Iris pigment epithelial cell (primary cell): ENCODE measurements around the gene GABBR2.
"Not testable (repeated sequence)": the region's sequence is repeated elsewhere in the genome, so short reads cannot be mapped to it uniquely, and the experiment has no call there.

Experiments used
- DNase-seq: peaks from one replicate; pipeline ENCODE4 v3.0.0-alpha.2; 2011; ENCODE audit warnings: low read depth

The GABBR2 gene

DNA sequence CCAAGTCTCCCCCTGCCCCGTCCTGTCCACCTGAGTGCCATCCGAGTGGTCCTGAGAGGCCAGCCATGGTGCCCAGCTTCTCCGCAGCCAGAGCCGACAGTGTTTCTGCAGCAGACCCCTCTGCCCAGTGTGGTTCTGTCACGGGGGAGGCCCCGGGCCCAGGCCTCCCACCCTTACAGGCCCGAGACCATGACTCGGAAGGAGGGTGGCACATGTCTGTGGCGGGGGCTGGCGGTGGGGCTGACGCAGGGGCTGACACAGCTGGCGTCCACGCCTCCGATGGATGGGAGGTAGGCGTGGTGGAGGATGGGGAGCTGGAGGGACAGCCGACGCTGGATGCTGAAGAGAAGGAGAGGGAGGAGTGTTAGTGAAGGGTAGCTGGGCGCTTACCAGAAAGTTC, 418.3 kb downstream of the GABBR2 start:
- DNase-seq, result no peak

DNA sequence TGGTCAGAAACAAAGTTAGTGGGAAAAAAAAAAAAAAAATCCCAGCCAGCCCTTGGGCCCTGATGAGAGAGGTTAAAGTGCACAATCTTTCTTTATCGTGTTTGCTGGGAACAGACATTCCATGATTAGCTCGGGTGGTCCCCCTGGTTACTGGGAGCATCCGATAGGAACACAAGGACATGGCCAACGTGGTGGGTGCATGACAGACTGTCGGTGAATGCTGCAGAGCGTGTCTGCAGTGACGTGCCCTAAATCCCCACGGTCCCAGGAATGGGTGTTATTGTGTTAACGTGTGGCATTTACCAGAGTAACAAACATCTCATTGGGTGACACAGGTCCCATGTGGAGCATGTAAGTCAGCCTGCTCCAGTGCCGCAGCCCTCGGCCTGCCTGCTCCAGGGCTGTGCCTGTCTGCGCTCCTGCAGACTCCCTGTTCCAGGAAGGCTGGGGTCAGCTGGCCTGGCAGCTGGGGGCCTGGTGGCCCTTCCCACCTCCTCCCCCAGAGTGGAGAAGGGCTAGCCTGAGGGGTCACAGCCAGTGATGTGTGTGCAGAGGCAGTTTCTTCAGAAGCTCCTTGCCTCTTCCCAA, 419.0 kb downstream of the GABBR2 start:
- DNase-seq, result no peak

DNA sequence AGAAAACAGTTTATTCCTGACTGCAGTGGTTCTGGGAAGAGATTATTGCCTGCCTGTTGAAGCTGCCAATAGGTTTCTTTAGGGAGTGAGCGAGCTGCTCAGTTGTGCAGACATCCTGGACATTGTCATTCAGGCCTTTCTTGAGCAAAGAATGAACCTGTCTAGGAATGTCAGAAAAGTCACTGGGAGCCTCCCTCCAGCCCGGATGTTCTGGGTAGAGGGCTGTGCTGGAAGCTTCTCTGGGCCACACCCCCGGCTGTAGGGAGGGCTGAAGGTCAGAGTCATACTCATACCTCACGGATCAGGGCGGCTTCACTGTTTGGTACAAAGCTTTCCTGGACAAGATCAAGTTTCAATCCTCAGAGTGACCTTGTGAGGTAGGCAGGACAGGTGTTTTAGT, 419.9 kb downstream of the GABBR2 start:
- DNase-seq, result no peak

DNA sequence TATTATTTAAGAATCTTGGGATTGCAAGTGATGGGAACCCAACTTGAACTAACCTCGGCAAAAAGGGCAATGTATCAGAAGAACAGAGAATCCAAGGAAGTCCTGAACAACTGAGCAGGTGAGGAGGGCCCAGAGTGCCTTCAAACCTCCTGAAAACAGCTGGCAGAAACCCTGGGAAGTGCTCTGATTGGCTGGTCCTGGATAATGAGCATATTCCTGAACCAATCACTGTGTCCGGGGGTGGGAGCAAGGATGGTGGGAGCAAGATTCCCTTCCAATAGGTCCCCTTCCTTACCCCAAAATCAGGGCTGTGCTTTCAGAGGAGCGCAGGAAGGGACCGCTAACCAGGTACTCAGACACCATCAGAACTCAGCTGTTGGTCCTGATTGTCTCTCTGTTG, 421.4 kb downstream of the GABBR2 start:
- DNase-seq, result no peak

DNA sequence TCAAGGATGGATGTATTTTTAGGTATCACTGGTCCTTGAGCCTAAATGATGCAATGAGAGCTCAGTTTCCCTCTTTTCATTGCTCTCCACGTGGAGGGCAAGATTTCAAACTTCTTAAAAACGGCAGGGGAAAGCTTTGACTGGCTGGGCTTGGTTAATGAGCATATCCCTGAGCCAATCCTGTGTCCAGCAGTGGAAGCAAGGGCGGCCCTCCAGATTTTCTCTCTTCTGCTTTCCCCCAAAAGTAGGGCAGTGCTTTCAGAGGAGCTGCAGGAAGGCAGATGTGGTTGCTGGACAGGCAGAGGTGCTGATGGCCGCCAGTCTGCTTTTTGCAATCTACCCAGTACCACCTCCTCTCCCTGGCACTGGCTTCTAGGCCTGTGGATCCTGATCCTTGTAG, 423.3 kb downstream of the GABBR2 start:
- no peak for DNase-seq

DNA sequence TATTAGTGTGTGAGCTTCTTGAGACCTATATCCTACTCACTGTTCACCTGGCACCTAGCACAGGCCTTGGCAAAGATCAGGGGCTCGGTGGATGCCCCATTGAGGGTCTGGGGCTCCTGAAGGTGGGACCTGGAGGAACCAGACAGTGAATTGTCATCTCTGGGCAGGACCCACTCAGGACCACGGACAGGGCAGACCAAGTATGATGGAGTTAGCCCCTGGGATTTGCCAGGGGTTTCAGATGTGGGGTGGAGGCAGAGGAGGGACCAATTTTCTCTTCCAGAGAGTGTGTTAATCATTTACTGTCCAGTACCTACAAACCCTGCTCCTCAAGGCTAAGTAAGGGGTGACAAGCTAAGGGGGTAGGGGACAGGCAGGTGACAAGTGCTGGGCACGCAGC, 424.0 kb downstream of the GABBR2 start:
- DNase-seq, result no peak

DNA sequence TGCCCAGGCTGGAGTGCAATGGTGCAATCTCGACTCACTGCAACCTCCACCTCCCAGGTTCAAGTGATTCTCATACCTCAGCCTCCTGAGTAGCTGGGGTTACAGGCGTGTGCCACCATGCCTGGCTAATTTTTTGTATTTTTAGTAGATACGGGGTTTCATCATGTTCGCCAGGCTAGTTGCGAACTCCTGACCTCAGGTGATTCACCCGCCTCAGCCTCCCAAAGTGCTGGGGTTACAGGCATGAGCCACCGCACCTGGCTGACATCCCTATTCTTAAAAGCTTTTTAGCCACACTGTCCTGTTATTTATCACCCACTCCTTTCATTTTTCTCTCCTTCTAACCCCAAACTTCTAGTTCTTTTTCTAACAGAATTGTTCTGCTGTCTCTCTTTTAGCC, 425.6 kb downstream of the GABBR2 start:
- not testable (repeated sequence) for DNase-seq

DNA sequence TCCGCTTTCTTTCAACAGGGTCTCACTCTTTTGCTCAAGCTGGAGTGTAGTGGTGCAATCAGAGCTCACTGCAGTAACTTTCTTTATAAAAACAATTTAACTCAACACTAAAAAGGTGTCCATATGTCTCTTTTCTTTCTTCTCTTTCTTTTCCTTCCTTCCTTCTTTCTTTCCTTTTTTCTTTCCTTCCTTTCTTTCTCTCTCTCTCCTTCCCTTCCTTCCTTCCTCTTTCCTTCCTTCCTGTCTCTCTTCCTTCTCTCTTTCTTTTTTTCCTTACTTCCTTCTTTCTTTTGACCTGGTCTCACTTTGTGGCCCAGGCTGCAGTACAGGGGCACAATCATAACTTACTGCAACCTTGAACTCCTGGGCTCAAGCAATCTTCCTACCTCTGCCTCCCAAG, 427.5 kb downstream of the GABBR2 start:
- no peak for DNase-seq

DNA sequence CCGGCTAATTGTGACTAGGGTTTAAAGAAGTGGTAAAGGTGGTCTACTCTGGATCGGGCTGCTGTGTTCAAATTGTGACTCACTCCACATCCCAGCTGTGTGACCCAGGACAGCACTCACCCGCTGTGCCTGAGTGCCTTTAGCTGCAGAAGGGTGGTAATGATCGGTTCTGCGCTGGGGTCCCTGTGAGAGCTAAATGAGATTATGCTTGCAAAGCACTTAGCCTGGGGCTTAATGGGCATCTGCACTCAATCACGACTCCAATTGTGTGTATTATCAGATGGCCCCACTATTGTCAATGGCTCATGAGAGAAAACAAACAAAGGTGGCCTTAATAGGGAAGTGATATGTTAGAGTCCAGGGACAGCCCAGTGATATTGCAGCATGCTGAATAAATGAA, 428.2 kb downstream of the GABBR2 start:
- DNase-seq, result no peak

DNA sequence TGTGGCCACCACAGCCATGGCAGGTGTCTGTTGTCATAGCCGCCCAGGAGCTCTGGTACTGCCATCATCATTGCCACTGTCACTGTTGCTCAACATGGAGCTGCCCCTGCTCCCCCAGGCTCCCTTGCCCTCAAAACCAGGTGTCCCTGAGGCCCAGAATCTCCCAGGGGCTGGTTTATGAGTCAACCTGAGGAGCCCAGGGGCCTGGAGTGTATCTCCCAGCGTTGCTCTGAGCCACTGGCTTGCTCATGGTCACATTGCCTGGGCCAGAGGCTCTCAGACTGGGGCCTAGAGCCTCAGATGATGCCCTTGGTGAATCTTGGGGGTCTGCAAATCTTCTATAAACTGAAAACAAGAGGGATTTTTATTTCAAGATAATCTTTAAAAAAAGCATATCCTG, 428.6 kb downstream of the GABBR2 start:
- DNase-seq, result no peak

DNA sequence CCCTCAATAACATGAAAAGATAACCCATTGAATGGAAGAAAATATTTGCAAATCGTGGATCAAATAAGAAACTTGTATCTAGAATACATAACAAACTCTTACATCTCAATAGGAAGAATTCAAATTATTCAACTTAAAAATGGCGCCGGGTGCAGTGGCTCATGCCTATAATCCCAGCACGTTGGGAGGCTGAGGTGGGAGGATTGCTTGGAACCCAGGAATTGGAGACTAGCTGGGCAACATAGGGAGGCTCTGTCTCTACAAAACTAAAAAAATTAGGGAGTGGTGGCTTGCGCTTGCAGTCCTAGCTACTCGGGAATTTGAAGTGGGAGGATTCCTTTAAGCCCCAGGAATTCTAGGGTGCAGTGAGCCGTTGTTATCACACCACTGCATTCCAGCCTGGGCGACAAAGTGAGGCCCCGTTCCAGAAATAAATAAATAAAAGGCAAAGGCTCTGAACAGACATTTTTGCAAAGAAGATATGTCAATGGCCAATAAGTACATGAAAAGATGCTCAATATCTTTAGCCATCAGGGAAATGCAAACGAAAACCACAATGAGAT, 431.7 kb downstream of the GABBR2 start:
- no peak for DNase-seq

DNA sequence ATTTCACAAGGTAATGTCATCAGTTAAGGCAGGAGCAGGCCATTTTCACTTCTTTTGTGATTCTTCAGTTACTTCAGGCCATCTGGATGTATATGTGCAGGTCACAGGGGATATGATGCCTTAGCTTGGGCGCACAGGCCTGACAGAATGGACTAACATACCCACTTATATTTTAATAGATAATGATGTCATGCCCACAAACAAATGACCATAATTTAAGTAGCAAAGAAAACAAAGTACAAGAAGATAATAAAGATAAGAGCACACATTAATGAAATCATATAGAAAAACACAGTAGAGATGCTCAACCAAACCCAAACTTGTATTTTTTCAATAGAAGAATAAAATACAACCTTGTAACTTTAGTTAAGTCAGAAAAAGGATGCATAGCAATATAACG, 433.6 kb downstream of the GABBR2 start:
- DNase-seq, result no peak

DNA sequence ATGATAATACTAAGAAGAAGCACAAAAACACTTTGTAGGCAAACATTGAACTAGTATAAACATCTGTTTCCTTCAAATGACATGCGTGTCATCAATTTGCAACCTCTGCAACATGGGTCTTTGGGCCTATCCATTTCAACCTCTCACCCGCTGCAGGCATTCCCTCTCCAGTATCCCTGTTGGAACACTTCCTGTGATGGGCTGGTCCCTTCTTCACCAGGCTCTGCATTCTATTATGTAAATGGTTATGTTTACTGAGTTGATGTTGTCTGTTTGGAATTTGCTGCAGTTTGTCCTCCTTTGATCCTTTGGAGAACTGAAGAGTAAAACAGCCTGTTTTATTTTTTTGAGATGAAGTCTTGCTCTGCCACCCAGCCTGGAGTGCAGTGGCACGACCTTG, 436.7 kb downstream of the GABBR2 start:
- DNase-seq, result no peak

DNA sequence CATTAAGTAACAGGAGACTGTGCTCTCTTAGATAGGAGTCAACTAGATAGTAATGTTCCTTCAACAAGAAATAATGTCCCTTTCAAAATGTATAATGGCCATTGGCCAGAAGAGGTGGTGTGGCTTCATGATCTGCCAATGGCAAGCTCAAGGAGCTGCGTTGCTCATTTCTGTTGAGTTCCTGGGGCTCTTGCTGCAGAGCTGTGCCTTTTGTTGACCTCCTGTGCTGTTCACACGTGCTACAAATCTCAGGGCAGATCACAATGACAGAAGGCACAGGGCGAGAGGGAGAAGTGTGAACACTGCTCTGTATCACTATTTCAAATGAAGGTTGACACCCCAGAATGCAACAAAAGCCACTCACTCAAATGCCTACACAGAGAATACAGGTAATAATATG, 437.3 kb downstream of the GABBR2 start:
- DNase-seq, result peak; percentile 23

DNA sequence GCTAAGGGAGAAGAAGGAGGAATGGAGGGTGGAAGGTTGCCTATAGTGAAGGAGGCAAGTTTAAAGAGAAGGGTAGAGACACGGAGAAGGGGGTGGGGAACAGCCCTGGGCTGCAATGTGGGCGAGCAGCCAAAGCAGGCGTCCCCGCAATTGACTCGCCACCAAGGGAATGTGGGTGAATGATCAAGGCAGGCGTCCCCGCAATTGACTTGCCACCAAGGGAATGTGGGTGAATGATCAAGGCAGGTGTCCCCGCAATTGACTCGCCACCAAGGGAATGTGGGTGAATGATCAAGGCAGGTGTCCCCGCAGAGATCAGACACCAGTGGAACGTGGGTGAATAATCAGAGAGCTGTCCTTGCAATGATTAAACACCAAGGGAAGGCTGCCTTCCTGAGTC, 438.5 kb downstream of the GABBR2 start:
- peak; percentile 29 for DNase-seq

DNA sequence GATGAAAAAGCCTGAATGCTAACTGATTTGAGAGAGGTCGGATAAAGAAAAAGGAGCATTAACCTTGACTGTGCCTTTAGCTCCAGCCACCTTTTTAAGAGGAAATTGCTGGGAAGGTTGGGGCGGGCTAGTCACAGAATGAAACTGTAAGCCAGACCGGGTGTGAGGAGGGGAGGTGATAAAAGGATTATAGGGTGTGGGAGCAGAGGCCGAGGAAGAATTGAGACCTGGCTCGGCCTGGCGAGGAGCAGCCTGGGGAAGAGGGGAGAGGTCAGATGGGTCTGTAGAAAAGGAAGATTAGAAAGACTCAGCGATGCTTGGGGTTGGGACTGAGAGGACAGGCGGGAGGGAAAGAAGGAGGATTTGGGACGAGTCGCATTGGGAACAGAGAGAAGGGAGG, 439.1 kb downstream of the GABBR2 start:
- DNase-seq, result not testable (repeated sequence)

DNA sequence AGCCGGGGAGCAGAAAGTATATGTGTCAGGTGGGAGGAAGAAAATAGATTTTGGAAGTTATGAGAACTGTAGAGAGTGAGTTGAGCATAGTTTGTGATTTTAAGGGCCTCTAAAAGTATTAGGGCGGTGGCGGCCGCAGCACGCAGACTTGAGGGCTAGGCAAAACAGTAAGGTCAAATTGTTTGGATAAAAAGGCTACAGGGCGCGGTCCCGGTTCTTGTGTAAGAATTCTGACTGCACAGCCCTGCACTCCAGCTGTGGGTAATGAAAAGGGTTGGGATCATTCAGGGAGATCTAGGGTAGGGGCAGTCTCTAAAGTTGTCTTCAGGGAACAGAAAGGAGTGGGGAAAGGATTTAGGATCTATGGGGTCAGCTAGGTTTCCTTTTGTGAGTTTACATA, 441.2 kb downstream of the GABBR2 start:
- DNase-seq, result not testable (repeated sequence)

DNA sequence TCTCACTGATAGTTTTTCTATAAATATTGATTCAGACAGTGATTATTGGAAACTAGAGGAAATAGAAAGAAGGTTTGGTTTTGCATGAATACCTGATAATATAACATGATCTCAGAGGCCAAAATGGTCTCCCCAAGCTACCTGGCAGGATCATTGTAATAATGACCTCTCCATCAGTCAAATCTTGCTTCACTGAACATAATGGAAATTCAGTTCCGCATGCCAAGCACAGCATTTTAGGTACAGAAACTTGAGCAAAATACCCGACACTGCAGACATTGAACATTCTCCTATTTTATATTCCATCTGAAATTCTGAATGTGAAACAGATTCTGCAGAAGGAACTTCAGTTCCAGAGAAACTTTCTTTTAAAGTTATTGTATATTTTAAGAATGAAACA, 444.2 kb downstream of the GABBR2 start:
- DNase-seq, result no peak

DNA sequence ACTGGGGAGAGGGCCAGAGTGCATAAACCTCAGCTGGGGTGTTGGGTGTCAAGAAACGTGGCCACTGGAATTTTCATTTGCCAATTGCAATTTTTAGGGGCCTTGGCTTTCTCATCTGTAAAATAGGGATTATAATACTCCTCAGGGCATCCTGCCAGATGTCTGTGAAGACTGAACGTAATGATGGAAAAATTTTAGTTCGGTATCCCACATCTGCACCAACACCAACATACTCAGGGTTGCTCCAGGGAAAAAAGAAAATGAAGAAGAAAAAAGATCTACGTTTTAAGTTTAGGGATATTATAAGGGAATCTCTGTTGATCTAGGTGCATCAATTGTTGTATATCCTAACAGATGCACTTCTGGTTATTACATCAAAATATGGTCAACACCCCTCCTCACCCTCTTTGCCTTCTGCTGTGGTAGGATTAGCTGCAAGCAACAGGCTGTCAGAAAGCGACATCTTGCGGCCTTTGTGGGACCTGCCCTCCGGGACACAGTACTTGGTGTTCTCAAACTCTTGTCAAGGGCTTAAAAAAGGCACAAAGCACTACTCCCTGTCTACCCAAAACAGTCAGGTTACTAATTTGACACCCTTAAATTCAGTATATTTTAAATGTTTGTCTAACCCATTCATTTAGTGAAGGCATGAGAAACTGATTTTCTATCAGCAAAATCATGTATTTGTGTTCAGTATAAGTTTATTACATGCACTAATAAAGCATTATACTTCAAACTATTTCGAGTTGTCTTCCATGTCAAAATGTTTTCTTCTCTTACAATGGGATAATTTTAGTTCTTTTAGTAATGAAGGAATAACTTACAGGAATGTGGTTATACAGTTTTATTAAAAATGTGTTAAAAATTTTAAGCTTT, 445.0 kb downstream of the GABBR2 start:
- peak; percentile 85 for DNase-seq

DNA sequence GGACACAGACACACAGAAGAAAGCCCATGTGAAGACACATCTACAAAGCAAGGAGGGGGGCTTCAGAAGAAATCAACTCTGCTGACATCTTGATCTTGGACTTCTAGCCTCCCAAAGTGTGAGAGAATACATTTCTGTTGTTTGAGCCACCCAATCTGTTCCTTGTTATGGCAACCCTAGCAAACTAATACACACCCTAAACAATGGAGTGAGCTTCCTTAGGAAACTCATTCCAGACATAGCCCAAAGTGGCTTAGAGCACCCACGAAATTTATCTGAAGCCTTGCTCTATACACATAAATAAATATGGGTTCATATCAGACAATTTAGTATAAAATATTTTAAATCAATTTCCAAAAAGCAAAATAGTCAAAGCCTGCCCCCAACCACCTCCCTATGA, 445.7 kb downstream of the GABBR2 start:
- no peak for DNase-seq

DNA sequence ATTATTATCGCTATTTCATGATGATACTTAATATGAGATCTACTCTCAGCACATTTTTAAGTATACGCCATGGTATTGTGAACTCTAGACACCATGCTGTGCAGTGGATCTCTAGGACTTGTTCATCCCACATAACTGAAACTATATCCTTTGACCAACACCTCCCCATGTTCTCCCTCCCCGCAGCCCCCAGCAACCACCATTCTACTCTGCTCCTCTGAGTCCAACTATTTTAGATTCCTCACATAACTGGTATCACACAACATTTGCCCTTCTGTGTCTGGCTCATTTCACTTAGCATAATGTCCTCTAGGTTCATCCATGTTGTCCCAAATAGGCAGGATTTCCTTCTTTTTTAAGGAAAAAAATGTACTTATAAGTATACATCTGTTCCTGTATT, 446.7 kb downstream of the GABBR2 start:
- no peak for DNase-seq

DNA sequence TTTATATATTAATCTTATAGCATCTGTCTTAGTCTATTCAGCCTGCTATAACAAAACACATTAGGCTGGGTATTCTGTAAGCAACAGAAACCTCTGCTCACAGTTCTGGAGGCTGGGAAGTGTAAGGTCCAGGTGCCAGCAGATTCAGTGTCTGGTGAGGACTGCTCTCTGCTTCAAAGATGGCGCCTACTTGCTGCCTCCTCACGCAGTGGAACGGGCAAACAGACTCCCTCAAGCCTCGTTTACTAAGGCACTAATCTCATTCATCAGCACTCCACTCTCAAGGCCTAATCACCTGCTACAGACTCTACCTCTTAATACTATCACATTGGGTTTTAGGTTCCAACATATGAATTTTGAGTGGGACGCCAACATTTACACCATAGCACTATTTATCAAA, 448.1 kb downstream of the GABBR2 start:
- no peak for DNase-seq

DNA sequence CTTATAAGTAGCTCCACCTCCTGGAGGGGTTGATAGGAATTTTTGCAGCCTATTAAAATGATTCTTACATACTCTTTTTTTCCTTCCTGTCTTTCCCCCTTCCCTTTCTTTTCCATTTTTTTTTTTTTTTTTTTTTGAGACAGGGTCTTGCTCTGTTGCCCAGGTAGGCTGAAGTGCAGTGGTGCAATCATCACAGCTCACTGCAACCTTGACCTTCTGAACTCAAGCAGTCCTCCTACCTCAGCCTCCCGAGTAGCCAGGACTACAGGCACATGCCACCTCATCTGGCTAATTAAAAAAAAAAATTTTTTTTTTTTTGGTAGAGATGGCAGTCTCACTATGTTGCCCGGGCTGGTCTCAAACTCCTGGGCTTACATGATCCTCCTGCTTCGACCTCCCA, 448.9 kb downstream of the GABBR2 start:
- no peak for DNase-seq

DNA sequence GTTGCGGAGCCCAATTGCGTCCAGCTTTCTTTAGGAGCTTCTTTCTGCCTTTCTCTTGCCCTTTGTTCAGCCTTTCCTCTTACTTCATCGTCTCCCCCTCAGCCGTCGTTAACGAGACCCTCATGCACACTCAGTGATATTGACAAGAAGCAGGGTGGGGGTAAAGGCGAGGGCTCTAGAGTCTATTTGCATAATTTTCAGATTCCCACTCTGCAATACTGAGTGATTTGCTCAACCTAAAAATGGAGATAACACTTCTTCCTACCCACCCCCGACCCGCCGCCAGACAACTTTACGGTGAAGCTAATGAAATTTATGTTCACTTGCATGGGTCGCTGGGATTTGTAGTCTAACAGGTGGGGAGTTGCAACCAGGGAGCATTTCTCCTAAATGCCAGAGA, 452.0 kb downstream of the GABBR2 start:
- no peak for DNase-seq
